GM23338 (cell line): ENCODE measurements around the gene OXCT2. TPM values are rescaled to one million over a fixed set of nuclear protein-coding genes. Genes with fewer than 3 reads are reported as not detected.
"Not testable (repeated sequence)": the region's sequence is repeated elsewhere in the genome, so short reads cannot be mapped to it uniquely, and the experiment has no call there.

Experiments used
- ATAC-seq: fragments of 200-7000 bp; cut with Tn5 transposase; 3 replicates; pipeline ENCODE4 v1.9.1; 2020
- DNase-seq: peaks from one replicate; pipeline ENCODE4 v3.0.0-alpha.2; 2015; ENCODE audit warnings: low spot score
- H2AFZ ChIP-seq: fragments of 200-600 bp; sonication (generic); 2 replicates; pipeline ENCODE4 v1.8.0; 2016; ENCODE audit warnings: antibody characterized with exemption, mild to moderate bottlenecking, moderate library complexity
- H3F3A ChIP-seq: fragments of 200-600 bp; sonication (generic); replicated peaks from 2 replicates; pipeline ENCODE4 v1.8.0; 2017; ENCODE audit warnings: antibody characterized with exemption, mixed run types, low read depth
- H3K27ac ChIP-seq: fragments of 200-600 bp; sonication (generic); 2 replicates; pipeline ENCODE4 v1.6.1; 2016; ENCODE audit warnings: low read depth
- H3K27me3 ChIP-seq: fragments of 200-600 bp; sonication (generic); 2 replicates; pipeline ENCODE4 v1.8.0; 2016; ENCODE audit warnings: mild to moderate bottlenecking, mixed run types, moderate library complexity; ENCODE audit not compliant: insufficient read depth
- H3K36me3 ChIP-seq: fragments of 200-600 bp; sonication (generic); 2 replicates; pipeline ENCODE4 v1.8.0; 2016; ENCODE audit warnings: mild to moderate bottlenecking; ENCODE audit not compliant: insufficient read depth
- H3K4me1 ChIP-seq: fragments of 200-600 bp; sonication (generic); 2 replicates; pipeline ENCODE4 v1.8.0; 2016; ENCODE audit warnings: mild to moderate bottlenecking, moderate library complexity; ENCODE audit not compliant: insufficient read depth
- H3K4me2 ChIP-seq: fragments of 200-600 bp; sonication (generic); 2 replicates; pipeline ENCODE4 v1.7.1; 2017; ENCODE audit warnings: mixed run types
- H3K4me3 ChIP-seq: fragments of 200-600 bp; sonication (generic); 2 replicates; pipeline ENCODE4 v1.6.1; 2016; ENCODE audit warnings: mixed run types
- H3K79me2 ChIP-seq: fragments of 200-600 bp; sonication (generic); replicated peaks from 2 replicates; pipeline ENCODE4 v1.8.0; 2017; ENCODE audit warnings: mild to moderate bottlenecking; ENCODE audit not compliant: insufficient read depth
- H3K9me2 ChIP-seq: fragments of 200-600 bp; sonication (generic); 2 replicates; pipeline ENCODE4 v1.8.0; 2017; ENCODE audit not compliant: insufficient read depth
- H4K20me1 ChIP-seq: fragments of 200-600 bp; sonication (generic); replicated peaks from 2 replicates; pipeline ENCODE4 v1.8.0; 2017; ENCODE audit warnings: mild to moderate bottlenecking; ENCODE audit not compliant: insufficient read depth
- H3K27ac Mint-ChIP-seq: 2 replicates; pipeline ENCODE4 v1.8.0; 2020; ENCODE audit warnings: inconsistent platforms, mild to moderate bottlenecking, moderate library complexity, mixed read lengths
- H3K27me3 Mint-ChIP-seq: 3 replicates; pipeline ENCODE4 v1.8.0; 2022; ENCODE audit warnings: low read depth, mild to moderate bottlenecking, moderate library complexity, mixed read lengths, inconsistent platforms; ENCODE audit not compliant: insufficient read depth, poor library complexity
- H3K36me3 Mint-ChIP-seq: 3 replicates; pipeline ENCODE4 v1.8.0; 2021; ENCODE audit warnings: low read depth, mild to moderate bottlenecking, inconsistent platforms, moderate library complexity, mixed read lengths
- H3K4me1 Mint-ChIP-seq: 3 replicates; pipeline ENCODE4 v1.8.0; 2020; ENCODE audit warnings: mild to moderate bottlenecking, inconsistent platforms, mixed read lengths
- H3K4me3 Mint-ChIP-seq: 3 replicates; pipeline ENCODE4 v1.8.0; 2021; ENCODE audit warnings: moderate library complexity, mild to moderate bottlenecking, inconsistent platforms, mixed read lengths
- H3K9me3 Mint-ChIP-seq: 3 replicates; pipeline ENCODE4 v1.8.0; 2020; ENCODE audit warnings: moderate library complexity, mild to moderate bottlenecking, inconsistent platforms, mixed read lengths
- CTCF ChIP-seq, 2 experiments: fragments of 200-600 bp in 1 of 2; sonication (generic) in 1 of 2; conservative IDR thresholded peaks; 2 replicates each; pipeline versions ENCODE4 v1.5.1 to v1.6.1; 2016 to 2017; ENCODE audit warnings: antibody characterized with exemption in 2 of 2, low read depth in 2 of 2, mild to moderate bottlenecking in 2 of 2, moderate library complexity in 1 of 2
- EZH2 ChIP-seq: fragments of 200-600 bp; sonication (generic); IDR thresholded peaks from one replicate; pipeline ENCODE4 v1.8.0; 2017; ENCODE audit warnings: antibody characterized with exemption, mild to moderate bottlenecking, low read depth; ENCODE audit not compliant: unreplicated experiment
- EZH2phosphoT487 ChIP-seq: fragments of 200-600 bp; sonication (generic); IDR thresholded peaks from one replicate; pipeline ENCODE4 v1.8.1; 2018; ENCODE audit warnings: antibody characterized with exemption; ENCODE audit not compliant: unreplicated experiment
- NANOG ChIP-seq: IDR thresholded peaks from 2 replicates; pipeline ENCODE4 v1.6.1; 2016; ENCODE audit warnings: antibody characterized with exemption, borderline replicate concordance
- POLR2AphosphoS5 ChIP-seq: IDR thresholded peaks from 2 replicates; pipeline ENCODE4 v1.6.1; 2016; ENCODE audit warnings: antibody characterized with exemption, low read depth
- REST ChIP-seq: IDR thresholded peaks from one replicate; pipeline ENCODE4 v1.6.1; 2018; ENCODE audit warnings: antibody characterized with exemption; ENCODE audit not compliant: unreplicated experiment
- STAT1 ChIP-seq: IDR thresholded peaks from one replicate; pipeline ENCODE4 v1.6.1; 2016; ENCODE audit warnings: antibody characterized with exemption; ENCODE audit not compliant: unreplicated experiment
- ZNF114 ChIP-seq: fragments of 250-450 bp; sonication (Bioruptor Pico); IDR thresholded peaks from 2 replicates; pipeline ENCODE4 v1.5.0; 2020; ENCODE audit warnings: mild to moderate bottlenecking, moderate library complexity
- ZNF331 ChIP-seq: fragments of 250-450 bp; sonication (Bioruptor Pico); IDR thresholded peaks from 2 replicates; pipeline ENCODE4 v1.5.0; 2020; ENCODE audit warnings: low read depth, mild to moderate bottlenecking, moderate library complexity
- ZNF462 ChIP-seq: fragments of 250-450 bp; sonication (Bioruptor Pico); IDR thresholded peaks from 2 replicates; pipeline ENCODE4 v1.5.0; 2020; ENCODE audit warnings: mild to moderate bottlenecking, moderate library complexity
- polyA plus RNA-seq: library from polyadenylated mRNA; unstranded; fragments of >200 nt; fragmentation: Nextera tagmentation; extraction: Ambion mirVana; gene quantifications from 2 replicates; pipeline ENCODE4 v1.2.1, GENCODE V29; 2016
- total RNA-seq: library from RNA; depleted of rRNA; stranded (reverse); fragments of >200 nt; shearing (Covaris generic); gene quantifications from 2 replicates; pipeline ENCODE4 v1.2.3, GENCODE V29; 2014

Gene OXCT2
- total and polyA plus RNA-seq, 2 experiments from 2014 or later = 1.4 to 2.8 TPM

- no peak overlapping the region for H3K4me2 ChIP-seq
- peak overlapping the region; percentile 55 for H3K4me3 Mint-ChIP-seq
- H3K4me3 ChIP-seq = peak overlapping the region; percentile 23; the same call in 1 of the 2 replicates
- H3K9me3 Mint-ChIP-seq = no peaks in the 10 kb centered on the region
- no peak overlapping the region for H3K27ac Mint-ChIP-seq
- H3K4me1 Mint-ChIP-seq = no peaks in the 10 kb centered on the region
- TF ChIP-seq ZNF331 = no peak
- TF ChIP-seq ZNF114 (CRISPR knock-in tag) = no peak
- no peak for TF ChIP-seq POLR2AphosphoS5
- TF ChIP-seq NANOG = no peak
- TF ChIP-seq STAT1 = no peak
- TF ChIP-seq ZNF462 (CRISPR knock-in tag) = no peak
- TF ChIP-seq CTCF (conservative IDR thresholded peaks at IDR 0.05; ENCODE audit: low read depth in 2 of 2) = no peak
- TF ChIP-seq EZH2phosphoT487 = no peak
- no peak for TF ChIP-seq EZH2
- TF ChIP-seq REST = no peak
- no peaks in the 10 kb centered on the region; the same call in 1 of the 2 replicates for H4K20me1 ChIP-seq
- H3K36me3 Mint-ChIP-seq = no peaks in the 10 kb centered on the region
- peaks cover 55% of the 10 kb centered on the region for H3K27me3 Mint-ChIP-seq
- H3K9me2 ChIP-seq = no peaks in the 10 kb centered on the region
- no peaks in the 10 kb centered on the region for H3F3A ChIP-seq
- ATAC-seq = no peak
- no peak for DNase-seq
- H3K27me3 ChIP-seq = peaks cover 74% of the 10 kb centered on the region
- H3K4me1 ChIP-seq = no peaks in the 10 kb centered on the region
- H3K36me3 ChIP-seq = no peaks in the 10 kb centered on the region
- H2AFZ ChIP-seq = no peak overlapping the region
- H3K79me2 ChIP-seq = no peaks in the 10 kb centered on the region
- H3K27ac ChIP-seq = no peak overlapping the region
Measured at GRCh38 chr1:39787468-39787867, 16.3 kb upstream of the OXCT2 start.

- not testable (repeated sequence) for DNase-seq, H3K4me1 ChIP-seq, H4K20me1 ChIP-seq, ATAC-seq, H3K27ac ChIP-seq, H3K79me2 ChIP-seq, H3K27ac Mint-ChIP-seq, H2AFZ ChIP-seq, H3K36me3 ChIP-seq, H3F3A ChIP-seq, H3K9me3 Mint-ChIP-seq, H3K4me3 ChIP-seq, H3K4me2 ChIP-seq, H3K36me3 Mint-ChIP-seq, H3K9me2 ChIP-seq, H3K4me1 Mint-ChIP-seq
- H3K27me3 ChIP-seq = peaks cover 72% of the 10 kb centered on the region
- Mint-ChIP-seq H3K4me3 (peak overlapping the region; percentile 48; the same call in 1 of the 3 replicates), H3K27me3 (peaks cover 51% of the 10 kb centered on the region)
Measured at GRCh38 chr1:39787108-39787375, 15.9 kb upstream of the OXCT2 start.
